HepG2 (cell line): ENCODE results near the gene MTNR1A.

Source experiments
- ATF3 ChIP-seq: sonication (generic); formaldehyde crosslinking; IDR thresholded peaks from 2 replicates; pipeline ENCODE4 v1.4.0; 2020; ENCODE audit warnings: missing genetic modification reagents
- EZH2 ChIP-seq: conservative IDR thresholded peaks from 2 replicates; pipeline ENCODE4 v1.6.1; 2012; ENCODE audit warnings: mild to moderate bottlenecking, low read depth, low read length, moderate library complexity
- SP1 ChIP-seq, 2 experiments: fragments of 450-650 bp in 1 of 2; sonication (generic) in 1 of 2; formaldehyde crosslinking in 1 of 2; IDR thresholded peaks; 2 replicates each; pipeline versions ENCODE4 v1.4.0 to v1.6.1; 2016 to 2020; ENCODE audit warnings: missing genetic modification reagents in 1 of 2
- TAF1 ChIP-seq: sonication (generic); formaldehyde crosslinking; IDR thresholded peaks from 2 replicates; pipeline ENCODE4 v1.4.0; 2020; ENCODE audit warnings: missing genetic modification reagents
- TCF12 ChIP-seq, 2 experiments: fragments of 450-650 bp in 1 of 2; sonication (generic) in 1 of 2; formaldehyde crosslinking in 1 of 2; IDR thresholded peaks; 2 replicates each; pipeline versions ENCODE4 v1.6.1 to v1.8.0; 2017 to 2022; ENCODE audit warnings: antibody characterized with exemption in 1 of 2, mild to moderate bottlenecking in 1 of 2, missing genetic modification reagents in 1 of 2, moderate library complexity in 1 of 2
- TGIF2 ChIP-seq: IDR thresholded peaks from 2 replicates; pipeline ENCODE4 v1.6.1; 2016; ENCODE audit warnings: control low read depth, missing compliant biosample characterization
- ZNF33B ChIP-seq: sonication (generic); formaldehyde crosslinking; IDR thresholded peaks from 2 replicates; pipeline ENCODE4 v1.5.1; 2020; ENCODE audit warnings: mild to moderate bottlenecking, missing genetic modification reagents
- ZSCAN29 ChIP-seq: sonication (generic); formaldehyde crosslinking; conservative IDR thresholded peaks from 2 replicates; pipeline ENCODE4 v1.4.0; 2020; ENCODE audit warnings: mild to moderate bottlenecking, missing genetic modification reagents
- TF ChIP-seq, protein P1 (sequence below): sonication (generic); formaldehyde crosslinking; IDR thresholded peaks from 2 replicates; pipeline ENCODE4 v1.8.1; 2023; ENCODE audit warnings: missing genetic modification reagents, inconsistent platforms, borderline replicate concordance

DNA sequence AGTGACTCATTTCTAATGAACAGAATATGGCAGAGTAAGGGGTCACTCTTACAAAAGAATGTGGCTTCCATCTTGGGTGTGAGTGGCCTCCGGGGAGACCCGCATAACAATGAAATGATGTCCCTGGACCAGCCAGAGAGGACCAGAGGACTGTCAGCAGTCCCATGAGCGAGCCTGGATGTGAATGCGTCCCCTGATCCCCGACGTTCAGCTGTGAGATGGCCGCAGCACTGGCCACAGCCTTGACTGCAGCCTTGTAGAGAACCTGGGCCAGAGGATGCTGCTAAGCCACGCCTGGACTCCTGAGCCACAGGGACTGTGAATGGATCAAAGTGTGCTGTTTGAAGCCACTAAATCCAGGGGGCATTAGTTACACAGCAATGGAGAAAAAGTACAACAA lies 53.8 kb downstream of the MTNR1A start:
- TF ChIP-seq, protein P1, sequence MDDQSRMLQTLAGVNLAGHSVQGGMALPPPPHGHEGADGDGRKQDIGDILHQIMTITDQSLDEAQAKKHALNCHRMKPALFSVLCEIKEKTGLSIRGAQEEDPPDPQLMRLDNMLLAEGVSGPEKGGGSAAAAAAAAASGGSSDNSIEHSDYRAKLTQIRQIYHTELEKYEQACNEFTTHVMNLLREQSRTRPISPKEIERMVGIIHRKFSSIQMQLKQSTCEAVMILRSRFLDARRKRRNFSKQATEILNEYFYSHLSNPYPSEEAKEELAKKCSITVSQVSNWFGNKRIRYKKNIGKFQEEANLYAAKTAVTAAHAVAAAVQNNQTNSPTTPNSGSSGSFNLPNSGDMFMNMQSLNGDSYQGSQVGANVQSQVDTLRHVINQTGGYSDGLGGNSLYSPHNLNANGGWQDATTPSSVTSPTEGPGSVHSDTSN (CRISPR knock-in tag): no peak
- no peak for TF ChIP-seq ZSCAN29 (CRISPR knock-in tag)
- TF ChIP-seq ZNF33B (CRISPR knock-in tag): no peak
- TF ChIP-seq EZH2: no peak
- TF ChIP-seq SP1 (IDR thresholded peaks at IDR 0.05): no peak
- no peak for TF ChIP-seq SP1 (CRISPR knock-in tag; IDR thresholded peaks at IDR 0.05)
- no peak for TF ChIP-seq TAF1 (CRISPR knock-in tag)
- TF ChIP-seq ATF3 (CRISPR knock-in tag): no peak
- TF ChIP-seq TCF12 (IDR thresholded peaks at IDR 0.05): no peak
- TF ChIP-seq TCF12 (CRISPR knock-in tag; IDR thresholded peaks at IDR 0.05): no peak
- TF ChIP-seq TGIF2 (CRISPR knock-in tag): no peak
